Measurements from ENCODE around the gene CNPY2.
"Not testable (repeated sequence)": the region's sequence is repeated elsewhere in the genome, so short reads cannot be mapped to it uniquely, and the experiment has no call there.

The CNPY2 gene

DNA sequence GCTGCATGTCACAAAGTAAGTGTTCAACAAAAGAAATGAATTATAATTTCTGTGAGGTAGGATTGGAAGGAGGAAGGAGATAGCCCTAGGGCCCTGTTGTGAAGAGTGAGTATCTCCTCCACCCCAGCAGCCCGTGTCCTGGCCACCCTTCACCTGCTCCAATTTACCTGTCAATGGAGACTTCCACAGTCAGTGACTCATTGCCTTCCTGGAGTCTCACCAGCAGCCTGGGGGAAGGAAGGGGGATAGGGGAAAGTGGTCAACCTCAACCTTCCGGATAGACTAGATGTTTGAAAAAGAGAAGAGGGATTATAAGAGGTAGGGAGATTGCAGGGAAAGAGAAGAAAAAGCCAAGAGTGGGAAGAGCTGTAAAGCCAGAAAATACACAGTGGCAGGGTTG lies 34.9 kb upstream of the CNPY2 start:
- TF ChIP-seq, protein P1, sequence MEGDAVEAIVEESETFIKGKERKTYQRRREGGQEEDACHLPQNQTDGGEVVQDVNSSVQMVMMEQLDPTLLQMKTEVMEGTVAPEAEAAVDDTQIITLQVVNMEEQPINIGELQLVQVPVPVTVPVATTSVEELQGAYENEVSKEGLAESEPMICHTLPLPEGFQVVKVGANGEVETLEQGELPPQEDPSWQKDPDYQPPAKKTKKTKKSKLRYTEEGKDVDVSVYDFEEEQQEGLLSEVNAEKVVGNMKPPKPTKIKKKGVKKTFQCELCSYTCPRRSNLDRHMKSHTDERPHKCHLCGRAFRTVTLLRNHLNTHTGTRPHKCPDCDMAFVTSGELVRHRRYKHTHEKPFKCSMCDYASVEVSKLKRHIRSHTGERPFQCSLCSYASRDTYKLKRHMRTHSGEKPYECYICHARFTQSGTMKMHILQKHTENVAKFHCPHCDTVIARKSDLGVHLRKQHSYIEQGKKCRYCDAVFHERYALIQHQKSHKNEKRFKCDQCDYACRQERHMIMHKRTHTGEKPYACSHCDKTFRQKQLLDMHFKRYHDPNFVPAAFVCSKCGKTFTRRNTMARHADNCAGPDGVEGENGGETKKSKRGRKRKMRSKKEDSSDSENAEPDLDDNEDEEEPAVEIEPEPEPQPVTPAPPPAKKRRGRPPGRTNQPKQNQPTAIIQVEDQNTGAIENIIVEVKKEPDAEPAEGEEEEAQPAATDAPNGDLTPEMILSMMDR (IDR thresholded peaks at IDR 0.05; ENCODE audit: borderline replicate concordance, extremely low read depth, low read length, poor library complexity, severe bottlenecking) = no peak
- no peak for TF ChIP-seq EZH2 (IDR thresholded peaks at IDR 0.05; ENCODE audit: borderline replicate concordance, low read depth, low read length, severe bottlenecking)
- Histone ChIP-seq H3K36me3 (ENCODE audit: insufficient read depth, low read length) (peaks cover 76% of the 10 kb centered on the region), H3K9me3 (ENCODE audit: insufficient read depth, low read length, severe bottlenecking) (no peaks in the 10 kb centered on the region), H3K4me2 (ENCODE audit: insufficient read depth, low read length) (no peak overlapping the region), H3K9ac (ENCODE audit: low read depth, low read length) (no peak overlapping the region), H3K4me3 (ENCODE audit: low read depth in 1 of 2, low read length in 2 of 2) (no peak overlapping the region), H2AFZ (ENCODE audit: low read depth, low read length) (no peak overlapping the region), H3K27ac (ENCODE audit: low read length) (no peak overlapping the region), H4K20me1 (ENCODE audit: insufficient read depth, low read length) (no peaks in the 10 kb centered on the region), H3K79me2 (ENCODE audit: insufficient read depth, low read length) (no peaks in the 10 kb centered on the region), H3K27me3 (ENCODE audit: insufficient read depth, low read length, poor library complexity) (no peaks in the 10 kb centered on the region), H3K4me1 (ENCODE audit: insufficient read depth, low read length) (no peaks in the 10 kb centered on the region)
- no peak for DNase-seq
- no peak for ATAC-seq (ENCODE audit: insufficient read depth, low read depth)

DNA sequence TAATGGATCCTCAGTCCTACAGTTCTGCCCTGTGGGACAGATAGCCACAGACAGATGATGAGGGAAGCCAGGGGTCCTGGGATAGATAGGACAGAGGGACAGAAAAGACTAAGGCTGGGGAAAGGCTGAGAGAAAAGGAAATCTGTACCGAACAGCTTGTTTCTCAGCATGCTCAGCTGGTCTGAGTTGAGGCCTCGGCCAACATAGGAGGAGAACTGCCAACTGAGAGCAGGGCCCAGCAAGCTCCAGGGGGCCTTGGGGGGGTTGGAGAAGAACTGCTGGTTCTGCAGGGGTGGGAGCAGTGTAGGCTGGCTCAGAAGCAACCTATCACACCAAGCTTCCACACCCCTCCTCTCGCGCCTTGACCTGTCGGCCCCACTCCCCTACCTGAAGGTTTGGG lies 33.0 kb upstream of the CNPY2 start:
- Histone ChIP-seq H3K9ac (ENCODE audit: low read depth, low read length) (no peak overlapping the region), H3K9me3 (ENCODE audit: insufficient read depth, low read length, severe bottlenecking) (no peaks in the 10 kb centered on the region), H4K20me1 (ENCODE audit: insufficient read depth, low read length) (no peaks in the 10 kb centered on the region), H3K27ac (ENCODE audit: low read length) (no peak overlapping the region), H2AFZ (ENCODE audit: low read depth, low read length) (no peak overlapping the region), H3K36me3 (ENCODE audit: insufficient read depth, low read length) (peaks cover 63% of the 10 kb centered on the region), H3K79me2 (ENCODE audit: insufficient read depth, low read length) (no peaks in the 10 kb centered on the region), H3K27me3 (ENCODE audit: insufficient read depth, low read length, poor library complexity) (no peaks in the 10 kb centered on the region), H3K4me3 (ENCODE audit: low read depth in 1 of 2, low read length in 2 of 2) (no peak overlapping the region), H3K4me2 (ENCODE audit: insufficient read depth, low read length) (no peak overlapping the region), H3K4me1 (ENCODE audit: insufficient read depth, low read length) (no peaks in the 10 kb centered on the region)
- TF ChIP-seq, protein P1 (IDR thresholded peaks at IDR 0.05; ENCODE audit: borderline replicate concordance, extremely low read depth, low read length, poor library complexity, severe bottlenecking) = no peak
- no peak for TF ChIP-seq EZH2 (IDR thresholded peaks at IDR 0.05; ENCODE audit: borderline replicate concordance, low read depth, low read length, severe bottlenecking)
- no peak for DNase-seq
- no peak for ATAC-seq (ENCODE audit: insufficient read depth, low read depth)

DNA sequence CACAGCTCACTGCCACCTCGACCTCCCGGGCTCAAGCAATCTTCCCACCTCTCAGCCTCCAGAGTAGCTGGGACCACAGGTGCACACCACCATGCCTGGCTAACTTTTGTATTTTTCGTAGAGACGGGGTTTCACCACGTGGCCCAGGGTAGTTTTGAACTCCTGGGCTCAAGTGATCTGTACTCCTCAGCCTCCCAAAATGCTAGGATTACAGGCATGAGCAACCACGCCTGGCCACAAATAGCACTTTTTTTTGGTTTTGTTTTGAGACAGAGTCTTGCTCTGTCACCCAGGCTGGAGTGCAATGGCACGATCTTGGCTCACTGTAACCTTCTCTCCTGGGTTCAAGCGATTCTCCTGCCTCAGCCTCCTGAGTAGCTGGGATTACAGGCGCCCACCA lies 31.5 kb upstream of the CNPY2 start:
- not testable (repeated sequence) for H2AFZ ChIP-seq (ENCODE audit: low read depth, low read length); H4K20me1 ChIP-seq (ENCODE audit: insufficient read depth, low read length); H3K4me1 ChIP-seq (ENCODE audit: insufficient read depth, low read length); H3K27ac ChIP-seq (ENCODE audit: low read length); H3K9me3 ChIP-seq (ENCODE audit: insufficient read depth, low read length, severe bottlenecking); H3K79me2 ChIP-seq (ENCODE audit: insufficient read depth, low read length); H3K4me3 ChIP-seq (ENCODE audit: low read depth in 1 of 2, low read length in 2 of 2); H3K9ac ChIP-seq (ENCODE audit: low read depth, low read length); ATAC-seq (ENCODE audit: insufficient read depth, low read depth); DNase-seq; H3K4me2 ChIP-seq (ENCODE audit: insufficient read depth, low read length); H3K27me3 ChIP-seq (ENCODE audit: insufficient read depth, low read length, poor library complexity)
- H3K36me3 ChIP-seq (ENCODE audit: insufficient read depth, low read length) = peaks cover 69% of the 10 kb centered on the region

DNA sequence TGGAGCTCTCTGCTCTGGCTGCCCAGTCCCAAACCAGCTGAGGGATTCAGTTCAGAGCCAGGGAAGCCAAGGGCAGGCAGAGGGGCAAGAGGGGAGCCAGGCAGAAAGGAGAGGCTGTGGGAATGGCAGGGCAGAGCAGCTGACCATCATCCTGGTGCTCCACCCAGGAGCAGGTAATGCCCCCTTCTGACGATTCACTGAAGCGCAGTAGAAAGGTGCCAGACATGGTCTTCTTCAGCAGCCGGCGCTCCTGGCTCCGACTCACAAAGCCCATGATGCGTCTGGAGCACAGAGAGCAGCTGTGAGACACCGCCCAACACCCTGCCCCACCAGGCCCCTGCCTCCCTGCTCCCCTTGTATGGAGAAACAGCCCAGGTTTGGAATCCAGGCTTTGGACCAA lies 30.9 kb upstream of the CNPY2 start:
- DNase-seq = no peak
- Histone ChIP-seq H3K27ac (ENCODE audit: low read length) (no peak overlapping the region), H4K20me1 (ENCODE audit: insufficient read depth, low read length) (no peaks in the 10 kb centered on the region)

DNA sequence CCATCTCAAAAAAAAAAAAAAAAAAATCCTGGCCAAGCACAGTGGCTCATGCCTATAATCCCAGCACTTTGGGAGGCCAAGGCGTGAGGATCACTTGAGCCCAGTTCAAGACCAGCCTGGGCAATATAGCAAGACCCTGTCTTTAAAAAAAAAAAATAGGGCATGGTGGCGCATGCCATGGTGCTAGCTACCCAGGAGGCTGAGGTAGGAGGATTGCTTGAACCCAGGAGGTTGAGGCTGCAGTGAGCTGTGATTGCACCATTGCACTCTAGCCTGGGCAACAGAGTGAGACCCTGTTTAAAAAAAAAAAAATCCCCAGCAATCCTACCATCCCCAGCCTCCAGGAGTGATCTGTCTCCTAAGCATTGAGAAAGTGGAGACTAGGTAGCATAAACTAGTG lies 26.5 kb upstream of the CNPY2 start:
- DNase-seq; ATAC-seq (ENCODE audit: insufficient read depth, low read depth): not testable (repeated sequence)

More for the DNA sequence above, 30.9 kb upstream of the CNPY2 start:
- Histone ChIP-seq H3K79me2 (ENCODE audit: insufficient read depth, low read length) (no peaks in the 10 kb centered on the region), H3K9me3 (ENCODE audit: insufficient read depth, low read length, severe bottlenecking) (no peaks in the 10 kb centered on the region), H3K4me3 (ENCODE audit: low read depth in 1 of 2, low read length in 2 of 2) (no peak overlapping the region), H2AFZ (ENCODE audit: low read depth, low read length) (no peak overlapping the region), H3K4me2 (ENCODE audit: insufficient read depth, low read length) (no peak overlapping the region), H3K4me1 (ENCODE audit: insufficient read depth, low read length) (no peaks in the 10 kb centered on the region), H3K9ac (ENCODE audit: low read depth, low read length) (no peak overlapping the region), H3K36me3 (ENCODE audit: insufficient read depth, low read length) (peaks cover 67% of the 10 kb centered on the region), H3K27me3 (ENCODE audit: insufficient read depth, low read length, poor library complexity) (no peaks in the 10 kb centered on the region)
- TF ChIP-seq, protein P1 (IDR thresholded peaks at IDR 0.05; ENCODE audit: borderline replicate concordance, extremely low read depth, low read length, poor library complexity, severe bottlenecking) = peak; percentile 30
- TF ChIP-seq EZH2 (IDR thresholded peaks at IDR 0.05; ENCODE audit: borderline replicate concordance, low read depth, low read length, severe bottlenecking) = no peak
- peak; percentile 29; the same call in 1 of the 3 replicates for ATAC-seq (ENCODE audit: insufficient read depth, low read depth)

More for the DNA sequence above, 26.5 kb upstream of the CNPY2 start:
- not testable (repeated sequence) for H4K20me1 ChIP-seq (ENCODE audit: insufficient read depth, low read length); H3K9ac ChIP-seq (ENCODE audit: low read depth, low read length); H3K4me2 ChIP-seq (ENCODE audit: insufficient read depth, low read length); H3K4me3 ChIP-seq (ENCODE audit: low read depth in 1 of 2, low read length in 2 of 2); H3K27me3 ChIP-seq (ENCODE audit: insufficient read depth, low read length, poor library complexity); H3K79me2 ChIP-seq (ENCODE audit: insufficient read depth, low read length); H3K27ac ChIP-seq (ENCODE audit: low read length); H3K4me1 ChIP-seq (ENCODE audit: insufficient read depth, low read length); H2AFZ ChIP-seq (ENCODE audit: low read depth, low read length); H3K9me3 ChIP-seq (ENCODE audit: insufficient read depth, low read length, severe bottlenecking)
- peaks cover 34% of the 10 kb centered on the region for H3K36me3 ChIP-seq (ENCODE audit: insufficient read depth, low read length)

All from DND-41 (cell line).